Fibroblast of mammary gland (primary cell): Measurements from ENCODE around the gene CSGALNACT2.
"Not testable (repeated sequence)": the region's sequence is repeated elsewhere in the genome, so short reads cannot be mapped to it uniquely, and the experiment has no call there.

ENCODE experiments used
- DNase-seq: peaks from one replicate; pipeline ENCODE4 v3.0.0-alpha.2; 2010; ENCODE audit warnings: low read depth
- H3K4me3 ChIP-seq: 2 replicates; pipeline ENCODE4 v1.5.1; 2011; ENCODE audit warnings: low read depth, mild to moderate bottlenecking, low read length, moderate library complexity; ENCODE audit not compliant: control insufficient read depth
- CTCF ChIP-seq: conservative IDR thresholded peaks from 2 replicates; pipeline ENCODE4 v1.5.1; 2011; ENCODE audit warnings: low read depth, low read length, inconsistent platforms; ENCODE audit not compliant: control insufficient read depth, insufficient read depth

CSGALNACT2 gene

GRCh38 chr10:43138021-43138756 is at the start of gene CSGALNACT2:
Gene CSGALNACT2, plus strand, starts transcription at chr10:43138445. Its CDS starts 16,705 bp downstream, at chr10:43155150.
- H3K4me3 ChIP-seq, result peak within 1 kb of the TSS; percentile 75
- DNase-seq, result peak; percentile 86
- no peak for TF ChIP-seq CTCF

- H3K4me3 ChIP-seq, result no peak overlapping the region
- DNase-seq, result no peak
- no peak for TF ChIP-seq CTCF
Measured at GRCh38 chr10:43089519-43089918, 48.7 kb upstream of the CSGALNACT2 start.

GRCh38 chr10:43090188-43090587 is 48.1 kb upstream of the CSGALNACT2 start:
- no peak for DNase-seq
- no peak for TF ChIP-seq CTCF
- H3K4me3 ChIP-seq, result no peak overlapping the region

GRCh38 chr10:43090664-43091063 is 47.6 kb upstream of the CSGALNACT2 start:
- no peak overlapping the region for H3K4me3 ChIP-seq
- DNase-seq, result no peak
- no peak for TF ChIP-seq CTCF

GRCh38 chr10:43091846-43092245 is 46.4 kb upstream of the CSGALNACT2 start:
- TF ChIP-seq CTCF, result no peak
- no peak for DNase-seq
- no peak overlapping the region for H3K4me3 ChIP-seq

GRCh38 chr10:43093423-43094076 is 44.7 kb upstream of the CSGALNACT2 start:
- no peak for TF ChIP-seq CTCF
- DNase-seq, result no peak
- H3K4me3 ChIP-seq, result no peak overlapping the region

- TF ChIP-seq CTCF, result no peak
- no peak overlapping the region for H3K4me3 ChIP-seq
- no peak for DNase-seq
Measured at GRCh38 chr10:43094085-43094484, 44.2 kb upstream of the CSGALNACT2 start.

GRCh38 chr10:43099339-43099738 is 38.9 kb upstream of the CSGALNACT2 start:
- not testable (repeated sequence) for DNase-seq, H3K4me3 ChIP-seq
